Activated naive CD8-positive, alpha-beta T cell treated with anti-CD3 and anti-CD28 coated beads, Interleukin-2, amount 10 ng/mL, durations not matched to agents 7 days and 5 days (primary cell): ENCODE measurements around the gene COL12A1. TPM values are rescaled to one million over a fixed set of nuclear protein-coding genes. Genes with fewer than 3 reads are reported as not detected.

Source experiments
- total RNA-seq, 2 experiments: library from RNA; stranded (reverse); gene quantifications; one replicate each; pipeline ENCODE4 v1.2.3, GENCODE V29; 2021

Gene COL12A1
- total RNA-seq, 2 experiments from 2014 or later = not detected

Other genes starting within 250 kb of the COL12A1 start
- gene COX7A2, start 37.7 kb upstream of the COL12A1 start, total RNA-seq = 100 to 1,000 TPM; 358 to 367 TPM
- 10 to 100 TPM; 51.5 to 61.6 TPM for gene TMEM30A, start 78.7 kb upstream of the COL12A1 start, total RNA-seq